ENCODE measurements around the gene RNF187.

DNA sequence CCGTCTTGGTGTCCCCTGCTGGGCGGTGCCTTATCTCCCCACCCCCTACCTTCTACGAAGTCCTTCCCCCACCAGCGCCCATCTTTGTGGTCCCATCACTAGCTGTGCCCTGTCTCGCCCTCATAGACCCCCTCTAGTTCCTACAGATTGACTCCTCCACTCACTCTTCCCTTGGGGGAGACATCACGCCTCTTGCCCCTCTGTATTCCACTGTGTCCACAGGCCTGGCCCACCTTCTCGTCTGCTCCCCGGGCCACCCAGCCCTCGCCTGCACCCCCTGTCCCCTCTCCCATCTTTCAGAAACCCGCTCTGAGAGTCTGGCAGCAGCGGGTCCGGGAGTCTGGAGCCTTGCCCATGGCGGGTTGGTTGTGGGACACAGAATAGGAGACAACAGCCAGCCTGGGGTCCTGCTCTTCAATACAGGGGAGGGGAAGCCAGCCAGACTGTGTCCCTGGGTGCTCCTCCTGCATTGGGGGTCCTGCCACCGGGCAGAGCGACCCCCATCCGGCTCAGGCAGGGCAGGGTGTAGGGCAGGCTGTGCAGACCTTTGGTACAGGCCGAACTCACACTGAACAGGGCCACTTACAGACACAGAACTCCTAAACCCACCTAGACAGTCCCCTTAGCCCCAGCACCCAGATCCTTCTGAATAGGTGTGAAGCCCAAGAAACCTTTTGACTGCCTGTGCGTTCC lies 1.1 kb downstream of the RNF187 start:
- TF ChIP-seq EZH2 (IDR thresholded peaks at IDR 0.05; ENCODE audit: insufficient read depth, poor library complexity, severe bottlenecking) (no peak), EZH2phosphoT487 (IDR thresholded peaks at IDR 0.05; ENCODE audit: insufficient read depth, low read depth) (no peak)
